Endothelial cell of umbilical vein (primary cell): ENCODE results near the gene BAZ1A. TPM values are rescaled to one million over a fixed set of nuclear protein-coding genes. Genes with fewer than 3 reads are reported as not detected.

Source experiments
- BruUV-seq: library from RNA; stranded (reverse); fragments of 400-500 nt; replicated peaks from 2 replicates; lab custom pipeline; 2021; lab: Mats Ljungman, UMichigan
- CTCF ChIA-PET: fragments of 300-600, 350-600 bp; sonication (Branson Sonifier 250); formaldehyde crosslinking; loops from one replicate; lab custom pipeline; 2021; ENCODE audit warnings: antibody characterized with exemption, inconsistent platforms; lab: Charles Lee
- POLR2A ChIA-PET: fragments of 300-600, 350-600 bp; sonication (Branson Sonifier 250); formaldehyde crosslinking; loops from one replicate; lab custom pipeline; 2021; ENCODE audit warnings: antibody characterized with exemption, inconsistent platforms; lab: Charles Lee
- DNase-seq: peaks from one replicate; pipeline ENCODE4 v3.0.0-alpha.2; 2011; ENCODE audit warnings: low read depth, low spot score
- FAIRE-seq: peaks from 2 replicates; lab custom pipeline; 2011; peaks lifted over from hg19 to GRCh38; lab: Jason Lieb, UNC
- H2AFZ ChIP-seq: 2 replicates; pipeline ENCODE4 v1.6.0; 2012; ENCODE audit warnings: low read depth, low read length, control low read depth, inconsistent platforms
- H3K27ac ChIP-seq: 2 replicates; pipeline ENCODE4 v1.5.1; 2011; ENCODE audit warnings: low read depth, mild to moderate bottlenecking, control low read depth, low read length, moderate library complexity; ENCODE audit not compliant: insufficient read depth
- H3K27me3 ChIP-seq, 2 experiments: 2 replicates each; pipeline versions ENCODE4 v1.6.0 to v1.6.1; 2011; ENCODE audit warnings: low read length in 2 of 2, mixed read lengths in 1 of 2; ENCODE audit not compliant: control insufficient read depth in 2 of 2, insufficient read depth in 2 of 2
- H3K36me3 ChIP-seq, 2 experiments: 2 replicates in 1 of 2; 3 replicates in 1 of 2; pipeline ENCODE4 v1.5.1; 2011; ENCODE audit warnings: low read length in 2 of 2, mild to moderate bottlenecking in 1 of 2, moderate library complexity in 1 of 2; ENCODE audit not compliant: control insufficient read depth in 2 of 2, insufficient read depth in 2 of 2; ENCODE audit errors: extremely low read depth in 1 of 2
- H3K4me1 ChIP-seq: 3 replicates; pipeline ENCODE4 v1.5.1; 2011; ENCODE audit warnings: mild to moderate bottlenecking, low read length; ENCODE audit not compliant: control insufficient read depth, insufficient read depth; ENCODE audit errors: extremely low read depth
- H3K4me2 ChIP-seq: 2 replicates; pipeline ENCODE4 v1.6.1; 2011; ENCODE audit warnings: low read length, control low read depth, mixed read lengths; ENCODE audit not compliant: insufficient read depth
- H3K4me3 ChIP-seq, 3 experiments: fragments of 200-600 bp in 1 of 3; sonication (generic), shearing (Covaris generic) in 1 of 3; replicated peaks in 1 of 3; 2 replicates each; pipeline ENCODE4 v1.5.1; 2011 to 2016; ENCODE audit warnings: control low read depth in 3 of 3, low read length in 3 of 3, mild to moderate bottlenecking in 2 of 3, inconsistent platforms in 1 of 3, low read depth in 1 of 3, moderate library complexity in 1 of 3; ENCODE audit not compliant: insufficient read depth in 1 of 3
- H3K79me2 ChIP-seq: 2 replicates; pipeline ENCODE4 v1.6.0; 2012; ENCODE audit warnings: low read length, inconsistent platforms; ENCODE audit not compliant: control insufficient read depth, insufficient read depth
- H3K9ac ChIP-seq: replicated peaks from 2 replicates; pipeline ENCODE3; 2011; ENCODE audit warnings: low read length, control low read depth; ENCODE audit not compliant: insufficient read depth; ENCODE audit errors: extremely low read depth
- H3K9me1 ChIP-seq: replicated peaks from 3 replicates; pipeline ENCODE4 v1.6.0; 2011; ENCODE audit warnings: mild to moderate bottlenecking, low read length; ENCODE audit not compliant: control insufficient read depth, insufficient read depth; ENCODE audit errors: extremely low read depth
- H3K9me3 ChIP-seq: replicated peaks from 2 replicates; pipeline ENCODE4 v1.5.1; 2012; ENCODE audit warnings: low read length, inconsistent platforms; ENCODE audit not compliant: control insufficient read depth, insufficient read depth
- H4K20me1 ChIP-seq: replicated peaks from 2 replicates; pipeline ENCODE3; 2011; ENCODE audit warnings: mild to moderate bottlenecking, low read length; ENCODE audit not compliant: control insufficient read depth, insufficient read depth; ENCODE audit errors: extremely low read depth
- EZH2 ChIP-seq: IDR thresholded peaks from 2 replicates; pipeline ENCODE4 v1.6.1; 2012; ENCODE audit warnings: borderline replicate concordance, low read depth, mild to moderate bottlenecking, moderate library complexity, low read length, inconsistent platforms; ENCODE audit not compliant: severe bottlenecking
- FOS ChIP-seq: IDR thresholded peaks from 2 replicates; pipeline ENCODE4 v1.6.1; 2011; ENCODE audit warnings: mild to moderate bottlenecking, low read length, moderate library complexity, borderline replicate concordance; ENCODE audit not compliant: insufficient read depth
- GATA2 ChIP-seq: IDR thresholded peaks from 2 replicates; pipeline ENCODE4 v1.7.0; 2011; ENCODE audit warnings: low read depth, mild to moderate bottlenecking, moderate library complexity, mixed read lengths, low read length; ENCODE audit not compliant: insufficient read length, insufficient read depth
- JUN ChIP-seq: IDR thresholded peaks from 2 replicates; pipeline ENCODE4 v1.6.1; 2011; ENCODE audit warnings: borderline replicate concordance, low read depth; ENCODE audit not compliant: insufficient read length, insufficient read depth
- MYC ChIP-seq: IDR thresholded peaks from one replicate; pipeline ENCODE4 v1.6.1; 2011; ENCODE audit warnings: mild to moderate bottlenecking, low read depth, low read length
- POLR2A ChIP-seq: IDR thresholded peaks from 2 replicates; pipeline ENCODE4 v1.6.1; 2012; ENCODE audit warnings: low read depth, mild to moderate bottlenecking, control low read depth, low read length
- POLR2AphosphoS5 ChIP-seq: IDR thresholded peaks from 2 replicates; pipeline ENCODE4 v1.6.1; 2012; ENCODE audit warnings: low read depth, mild to moderate bottlenecking, control low read depth, low read length, moderate library complexity; ENCODE audit not compliant: insufficient read depth
- dilution Hi-C: fragments of 300-500 bp; cut with MboI; formaldehyde crosslinking; loops from one replicate; pipeline ENCODE4 v1.15.0; 2019; ENCODE audit warnings: low sequenced_read_pairs; ENCODE audit not compliant: extremely low pct_ligation_motif_present
- intact Hi-C: fragments of 100-400 bp; cut with micrococcal nuclease; formaldehyde crosslinking; loops from one replicate; pipeline ENCODE4 v1.10.0; 2022
- polyA plus RNA-seq, 4 experiments: library from polyadenylated mRNA; depleted of rRNA in 3 of 4; stranded (reverse) in 3 of 4; unstranded in 1 of 4; fragments of >200 nt; gene quantifications; 2 replicates each; pipeline versions ENCODE4 v1.2.1 to v1.2.3, GENCODE V29; 2011 to 2012; ENCODE audit warnings: missing spikeins in 1 of 4
- total RNA-seq: library from RNA; stranded (reverse); gene quantifications from 2 replicates; pipeline ENCODE4 v1.2.3, GENCODE V29; 2021
- TF ChIP-seq, protein P1 (sequence below): IDR thresholded peaks from 2 replicates; pipeline ENCODE4 v1.6.1; 2011; ENCODE audit not compliant: insufficient read depth, insufficient read length
- TF ChIP-seq, protein P2 (sequence below), 2 donors: IDR thresholded peaks; 1 replicate in 1 of 2; 2 replicates in 1 of 2; pipeline ENCODE4 v1.5.1; 2011; ENCODE audit warnings: low read length in 2 of 2, mild to moderate bottlenecking in 2 of 2, moderate library complexity in 2 of 2, control low read depth in 1 of 2, inconsistent platforms in 1 of 2, low read depth in 1 of 2; ENCODE audit not compliant: insufficient read depth in 1 of 2; ENCODE audit errors: extremely low read depth in 1 of 2

Gene BAZ1A
- total and polyA plus RNA-seq, 2 donors (not counting 3 experiments of a cell fraction or from before 2014, with no cell fraction given) = 15.2 to 52.1 TPM

DNA sequence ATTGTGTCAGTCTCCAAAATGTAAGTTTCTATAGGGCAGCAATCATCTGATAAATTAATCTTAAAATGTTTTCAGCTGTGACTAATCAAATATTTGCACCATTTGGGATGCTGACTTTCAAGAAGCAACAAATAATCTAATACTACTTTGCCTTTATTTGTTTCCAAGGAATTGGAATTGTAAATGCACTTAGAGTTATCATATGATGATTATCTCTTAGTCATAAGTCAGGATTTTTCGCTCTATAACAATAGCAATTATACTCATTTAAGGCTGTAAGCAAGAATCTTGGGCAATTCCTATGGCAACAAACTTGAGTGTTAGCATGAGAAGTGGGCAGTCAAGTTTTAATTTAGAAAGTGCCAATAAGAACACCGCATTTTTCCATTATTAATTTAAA, 13.0 kb upstream of the BAZ1A start:
- FAIRE-seq (no peak), DNase-seq (no peak)
- TF ChIP-seq JUN (no peak), POLR2AphosphoS5 (no peak), GATA2 (no peak), FOS (no peak), POLR2A (no peak), MYC (no peak), EZH2 (no peak)
- TF ChIP-seq, protein P1, sequence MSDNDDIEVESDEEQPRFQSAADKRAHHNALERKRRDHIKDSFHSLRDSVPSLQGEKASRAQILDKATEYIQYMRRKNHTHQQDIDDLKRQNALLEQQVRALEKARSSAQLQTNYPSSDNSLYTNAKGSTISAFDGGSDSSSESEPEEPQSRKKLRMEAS = no peak
- TF ChIP-seq, protein P2, sequence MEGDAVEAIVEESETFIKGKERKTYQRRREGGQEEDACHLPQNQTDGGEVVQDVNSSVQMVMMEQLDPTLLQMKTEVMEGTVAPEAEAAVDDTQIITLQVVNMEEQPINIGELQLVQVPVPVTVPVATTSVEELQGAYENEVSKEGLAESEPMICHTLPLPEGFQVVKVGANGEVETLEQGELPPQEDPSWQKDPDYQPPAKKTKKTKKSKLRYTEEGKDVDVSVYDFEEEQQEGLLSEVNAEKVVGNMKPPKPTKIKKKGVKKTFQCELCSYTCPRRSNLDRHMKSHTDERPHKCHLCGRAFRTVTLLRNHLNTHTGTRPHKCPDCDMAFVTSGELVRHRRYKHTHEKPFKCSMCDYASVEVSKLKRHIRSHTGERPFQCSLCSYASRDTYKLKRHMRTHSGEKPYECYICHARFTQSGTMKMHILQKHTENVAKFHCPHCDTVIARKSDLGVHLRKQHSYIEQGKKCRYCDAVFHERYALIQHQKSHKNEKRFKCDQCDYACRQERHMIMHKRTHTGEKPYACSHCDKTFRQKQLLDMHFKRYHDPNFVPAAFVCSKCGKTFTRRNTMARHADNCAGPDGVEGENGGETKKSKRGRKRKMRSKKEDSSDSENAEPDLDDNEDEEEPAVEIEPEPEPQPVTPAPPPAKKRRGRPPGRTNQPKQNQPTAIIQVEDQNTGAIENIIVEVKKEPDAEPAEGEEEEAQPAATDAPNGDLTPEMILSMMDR (IDR thresholded peaks at IDR 0.05; ENCODE audit: extremely low read depth in 1 of 2, insufficient read depth in 1 of 2, low read depth in 1 of 2, low read length in 2 of 2) = no peak
- dilution Hi-C loops = no loop called here
- intact Hi-C loops = no loop called here
- ChIA-PET CTCF (interaction anchor here (0.6 to 0.7 kb wide), 2 partner anchors 165 to 177 kb away, joined by 3 to 4 read pairs; no protein-coding TSS in a partner anchor), POLR2A (interaction anchor here (1.4 kb wide), 1 partner anchor 13 kb away, joined by 3 read pairs; the partner anchor contains the start of gene BAZ1A)
- no peak overlapping the region for H3K4me2 ChIP-seq
- H3K9me3 ChIP-seq = no peaks in the 10 kb centered on the region
- H3K4me1 ChIP-seq = no peaks in the 10 kb centered on the region
- no peaks in the 10 kb centered on the region for H3K79me2 ChIP-seq
- BruUV-seq = no TSS peak
- no peak overlapping the region for H2AFZ ChIP-seq
- H3K36me3 ChIP-seq = no peaks in the 10 kb centered on the region
- H3K9ac ChIP-seq = no peak overlapping the region
- H3K27me3 ChIP-seq = no peaks in the 10 kb centered on the region
- no peaks in the 10 kb centered on the region for H3K9me1 ChIP-seq
- H4K20me1 ChIP-seq = no peaks in the 10 kb centered on the region
- no peak overlapping the region for H3K27ac ChIP-seq
- H3K4me3 ChIP-seq = no peak overlapping the region
